ENCODE results near the gene USP9Y.

Gene USP9Y

DNA sequence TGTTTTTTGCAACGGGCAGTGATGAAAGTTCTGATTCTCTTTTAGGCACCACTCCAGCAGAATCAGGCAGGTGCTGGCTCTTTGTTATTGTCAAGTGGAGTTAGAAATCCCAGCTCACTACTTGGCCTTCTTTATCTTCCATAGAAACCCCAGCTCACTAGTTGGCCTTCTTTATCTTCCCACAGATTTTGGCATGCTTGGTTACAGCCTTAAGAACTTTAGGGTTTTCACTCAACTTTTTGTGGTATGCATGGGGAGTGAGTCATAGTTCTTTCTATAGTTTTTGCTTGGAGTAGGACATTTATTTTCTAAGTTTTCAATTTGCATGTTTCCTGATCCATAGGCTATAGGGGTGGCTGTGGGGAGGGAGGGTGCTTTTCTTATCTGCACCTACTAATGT is 55.0 kb downstream of the USP9Y start:
- H3K4me3 ChIP-seq (ENCODE audit: low read depth, low read length), result no peak overlapping the region
- TF ChIP-seq, protein P1, sequence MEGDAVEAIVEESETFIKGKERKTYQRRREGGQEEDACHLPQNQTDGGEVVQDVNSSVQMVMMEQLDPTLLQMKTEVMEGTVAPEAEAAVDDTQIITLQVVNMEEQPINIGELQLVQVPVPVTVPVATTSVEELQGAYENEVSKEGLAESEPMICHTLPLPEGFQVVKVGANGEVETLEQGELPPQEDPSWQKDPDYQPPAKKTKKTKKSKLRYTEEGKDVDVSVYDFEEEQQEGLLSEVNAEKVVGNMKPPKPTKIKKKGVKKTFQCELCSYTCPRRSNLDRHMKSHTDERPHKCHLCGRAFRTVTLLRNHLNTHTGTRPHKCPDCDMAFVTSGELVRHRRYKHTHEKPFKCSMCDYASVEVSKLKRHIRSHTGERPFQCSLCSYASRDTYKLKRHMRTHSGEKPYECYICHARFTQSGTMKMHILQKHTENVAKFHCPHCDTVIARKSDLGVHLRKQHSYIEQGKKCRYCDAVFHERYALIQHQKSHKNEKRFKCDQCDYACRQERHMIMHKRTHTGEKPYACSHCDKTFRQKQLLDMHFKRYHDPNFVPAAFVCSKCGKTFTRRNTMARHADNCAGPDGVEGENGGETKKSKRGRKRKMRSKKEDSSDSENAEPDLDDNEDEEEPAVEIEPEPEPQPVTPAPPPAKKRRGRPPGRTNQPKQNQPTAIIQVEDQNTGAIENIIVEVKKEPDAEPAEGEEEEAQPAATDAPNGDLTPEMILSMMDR (IDR thresholded peaks at IDR 0.05; ENCODE audit: borderline replicate concordance, insufficient read depth, low read depth, low read length), result no peak

DNA sequence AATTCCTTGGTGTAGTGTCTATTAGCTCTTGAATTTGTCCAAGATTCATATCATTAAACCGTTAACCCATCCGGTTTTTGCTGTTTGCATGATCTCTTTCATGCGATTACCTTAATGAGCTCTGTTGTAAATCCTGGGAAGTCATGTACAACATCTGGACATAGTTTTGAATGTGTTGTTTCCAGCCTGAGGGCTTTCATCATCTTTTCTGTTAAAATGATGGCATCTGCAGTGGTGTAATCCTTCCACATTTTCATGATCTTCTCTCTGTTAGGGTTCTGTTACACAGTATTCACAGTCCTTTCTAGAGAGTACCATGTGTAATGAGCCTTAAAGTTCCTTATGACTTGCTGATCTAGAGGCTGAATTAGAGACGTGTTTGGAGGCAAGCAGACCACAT is 64.9 kb downstream of the USP9Y start:
- H3K4me3 ChIP-seq (ENCODE audit: low read depth, low read length), result no peak overlapping the region
- TF ChIP-seq, protein P1 (IDR thresholded peaks at IDR 0.05; ENCODE audit: borderline replicate concordance, insufficient read depth, low read depth, low read length), result no peak

DNA sequence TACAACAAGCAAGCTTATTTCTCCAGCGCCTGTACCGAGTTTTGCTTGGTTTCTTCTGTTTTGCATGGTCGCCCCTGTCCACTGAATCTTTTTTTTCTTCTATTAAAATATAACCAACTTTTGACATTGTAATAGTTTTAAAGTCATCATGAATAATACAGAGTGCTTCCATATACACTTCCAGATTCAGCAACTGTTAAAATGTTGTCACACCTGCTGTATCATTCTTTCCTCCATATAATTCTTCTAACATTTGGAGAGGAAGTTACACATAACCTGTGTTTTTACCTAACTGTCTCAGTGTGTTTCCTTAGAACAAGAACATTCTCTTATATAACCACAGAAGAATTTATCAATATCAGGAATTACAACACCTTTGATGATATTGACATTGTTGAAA is 83.5 kb downstream of the USP9Y start:
- H3K4me3 ChIP-seq (ENCODE audit: low read depth, low read length), result no peak overlapping the region
- TF ChIP-seq, protein P1 (IDR thresholded peaks at IDR 0.05; ENCODE audit: borderline replicate concordance, insufficient read depth, low read depth, low read length), result no peak

DNA sequence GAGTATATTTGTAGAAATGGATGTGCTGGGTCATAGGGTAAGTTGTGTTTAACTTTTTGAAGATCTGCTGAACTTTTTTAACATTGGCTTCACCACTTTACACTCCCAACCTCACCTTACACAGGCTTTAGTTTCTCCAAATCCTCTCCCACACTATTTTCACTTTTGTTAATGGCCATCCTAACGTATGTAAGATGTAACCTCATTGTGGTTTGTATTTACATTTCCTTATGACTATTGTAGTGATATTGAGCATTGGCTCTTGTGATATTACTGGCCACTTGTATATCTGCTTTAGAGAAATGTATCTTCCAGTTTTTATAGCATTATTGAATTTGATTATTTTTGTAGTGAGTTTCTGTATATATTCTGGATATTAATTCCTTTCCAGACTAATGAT is 93.0 kb downstream of the USP9Y start:
- TF ChIP-seq, protein P1 (IDR thresholded peaks at IDR 0.05; ENCODE audit: borderline replicate concordance, insufficient read depth, low read depth, low read length), result no peak
- H3K4me3 ChIP-seq (ENCODE audit: low read depth, low read length), result no peak overlapping the region

DNA sequence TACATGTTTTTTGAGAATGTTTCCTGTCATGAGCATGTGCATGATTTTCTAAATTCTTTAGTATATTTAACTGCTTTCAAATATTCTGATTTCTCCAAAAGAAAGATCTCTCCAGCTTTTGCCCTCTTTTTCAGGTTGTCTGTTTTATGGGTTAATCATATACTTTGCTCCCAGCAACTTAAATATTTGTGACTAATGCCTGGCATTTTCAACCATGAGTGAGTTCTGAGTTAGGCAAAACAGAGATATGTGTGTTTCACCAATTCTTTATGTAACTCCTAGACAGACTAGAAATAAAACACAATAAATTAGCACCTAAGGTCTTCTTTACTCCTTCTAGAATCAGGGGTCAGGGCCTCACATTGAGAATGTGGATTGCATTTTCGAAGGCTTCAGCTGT is 107.0 kb downstream of the USP9Y start:
- TF ChIP-seq, protein P1 (IDR thresholded peaks at IDR 0.05; ENCODE audit: borderline replicate concordance, insufficient read depth, low read depth, low read length), result no peak
- H3K4me3 ChIP-seq (ENCODE audit: low read depth, low read length), result no peak overlapping the region

DNA sequence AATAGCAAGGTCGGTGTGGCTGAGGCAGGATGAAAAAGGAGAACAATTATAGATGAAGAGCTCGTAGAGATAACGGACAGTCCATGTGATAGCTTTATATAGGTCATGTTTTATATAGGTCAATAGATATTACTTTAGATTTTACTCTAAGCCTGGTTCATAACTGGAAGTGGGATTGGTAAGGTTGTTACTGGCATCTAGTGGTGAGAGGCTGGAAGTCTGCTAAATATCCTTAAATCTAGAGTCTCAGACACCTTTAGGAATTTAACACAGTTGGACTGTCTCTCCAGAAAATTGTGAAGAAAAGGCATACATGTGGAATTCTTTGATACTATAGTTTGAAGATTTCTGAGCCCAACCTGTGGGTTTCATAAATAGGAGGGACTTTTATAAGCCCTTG is 108.0 kb downstream of the USP9Y start:
- no peak overlapping the region for H3K4me3 ChIP-seq (ENCODE audit: low read depth, low read length)
- TF ChIP-seq, protein P1 (IDR thresholded peaks at IDR 0.05; ENCODE audit: borderline replicate concordance, insufficient read depth, low read depth, low read length), result no peak

DNA sequence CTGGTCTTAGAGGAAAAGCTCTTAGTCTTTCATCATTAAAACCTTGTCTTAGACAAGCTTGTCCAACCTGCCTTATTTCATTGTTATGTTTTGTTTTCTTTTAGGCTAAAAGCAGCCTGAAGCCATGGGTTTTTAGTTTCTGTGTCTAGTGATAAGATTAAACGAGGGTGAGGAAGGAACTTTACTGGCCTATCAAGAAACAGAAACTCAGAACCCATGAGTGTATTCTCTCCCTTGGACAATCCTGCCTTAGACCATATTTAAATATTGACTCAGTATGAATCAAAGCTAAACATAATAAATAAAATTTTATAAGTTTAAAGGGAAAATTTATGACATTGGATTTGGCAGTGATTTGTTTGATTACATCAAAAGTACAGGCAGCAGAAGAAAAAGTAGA is 122.4 kb downstream of the USP9Y start:
- TF ChIP-seq, protein P1 (IDR thresholded peaks at IDR 0.05; ENCODE audit: borderline replicate concordance, insufficient read depth, low read depth, low read length), result no peak
- no peak overlapping the region for H3K4me3 ChIP-seq (ENCODE audit: low read depth, low read length)
